ENCODE results near the gene B4GALT1.
"Not testable (repeated sequence)": the region's sequence is repeated elsewhere in the genome, so short reads cannot be mapped to it uniquely, and the experiment has no call there.

The B4GALT1 gene

DNA sequence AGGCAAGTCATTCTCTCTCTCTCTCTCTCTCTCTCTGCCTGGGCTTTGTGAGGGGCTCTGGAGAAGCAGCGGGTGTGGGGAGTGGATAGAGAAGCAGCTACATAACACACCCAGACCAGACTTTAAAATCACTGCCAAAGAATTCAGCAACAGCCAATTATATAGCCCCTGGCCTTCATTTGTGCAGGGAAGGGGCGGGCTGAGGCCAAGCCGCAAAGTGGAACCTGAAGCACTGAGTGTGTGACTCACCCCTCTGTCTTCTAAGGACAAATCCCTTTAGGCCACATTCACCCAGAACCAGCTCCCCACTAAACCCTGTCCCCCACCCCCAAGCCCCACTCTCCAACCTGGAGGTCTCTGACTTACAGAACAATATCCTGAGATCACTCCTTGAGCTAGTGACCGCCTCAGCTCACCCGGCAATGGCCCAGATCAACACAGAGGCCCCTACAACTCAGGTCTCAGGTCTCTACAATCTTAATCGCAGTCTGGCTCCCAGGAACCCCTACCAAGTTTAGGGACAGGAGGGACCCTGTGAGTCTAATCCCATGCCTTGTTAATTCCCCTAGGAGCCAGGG is 6.0 kb downstream of the B4GALT1 start:
- peak; percentile 54 to 64 for DNase-seq

DNA sequence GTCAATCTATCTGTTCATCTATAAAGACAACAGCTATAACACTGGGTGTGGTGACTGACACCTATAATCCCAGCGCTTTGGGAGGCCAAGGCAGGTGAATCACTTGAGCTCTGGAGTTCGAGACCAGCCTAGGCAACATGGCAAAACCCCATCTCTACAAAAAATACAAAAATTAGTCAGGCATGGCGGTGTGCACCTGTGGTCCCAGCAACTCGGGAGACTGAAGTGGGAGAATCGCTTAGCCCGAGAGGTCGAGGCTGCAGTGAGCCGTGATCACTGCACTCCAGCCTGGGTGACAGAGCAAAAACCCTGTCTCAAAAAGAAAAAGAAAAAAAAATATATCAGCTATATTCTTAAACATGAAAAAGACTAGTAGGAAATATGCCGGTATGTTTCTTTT is 6.7 kb downstream of the B4GALT1 start:
- not testable (repeated sequence) for DNase-seq

DNA sequence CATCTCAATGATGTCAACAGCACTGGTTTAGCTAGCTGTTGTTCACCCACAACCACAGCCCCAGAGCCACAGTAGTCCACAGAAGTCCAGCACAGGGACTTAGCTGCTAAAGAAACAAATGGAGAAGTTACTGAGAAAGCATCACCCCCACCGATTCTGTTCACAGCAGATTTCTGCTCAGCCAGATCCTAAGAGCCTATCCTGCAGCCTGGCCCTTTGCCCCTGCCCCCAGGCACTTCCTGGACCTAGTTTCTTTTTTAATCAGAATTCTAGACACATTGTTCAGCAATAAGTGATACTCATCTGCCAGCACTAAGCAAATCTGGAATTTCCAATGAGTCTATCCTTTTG is 7.4 kb downstream of the B4GALT1 start:
- DNase-seq = peak; percentile 65 to 76

DNA sequence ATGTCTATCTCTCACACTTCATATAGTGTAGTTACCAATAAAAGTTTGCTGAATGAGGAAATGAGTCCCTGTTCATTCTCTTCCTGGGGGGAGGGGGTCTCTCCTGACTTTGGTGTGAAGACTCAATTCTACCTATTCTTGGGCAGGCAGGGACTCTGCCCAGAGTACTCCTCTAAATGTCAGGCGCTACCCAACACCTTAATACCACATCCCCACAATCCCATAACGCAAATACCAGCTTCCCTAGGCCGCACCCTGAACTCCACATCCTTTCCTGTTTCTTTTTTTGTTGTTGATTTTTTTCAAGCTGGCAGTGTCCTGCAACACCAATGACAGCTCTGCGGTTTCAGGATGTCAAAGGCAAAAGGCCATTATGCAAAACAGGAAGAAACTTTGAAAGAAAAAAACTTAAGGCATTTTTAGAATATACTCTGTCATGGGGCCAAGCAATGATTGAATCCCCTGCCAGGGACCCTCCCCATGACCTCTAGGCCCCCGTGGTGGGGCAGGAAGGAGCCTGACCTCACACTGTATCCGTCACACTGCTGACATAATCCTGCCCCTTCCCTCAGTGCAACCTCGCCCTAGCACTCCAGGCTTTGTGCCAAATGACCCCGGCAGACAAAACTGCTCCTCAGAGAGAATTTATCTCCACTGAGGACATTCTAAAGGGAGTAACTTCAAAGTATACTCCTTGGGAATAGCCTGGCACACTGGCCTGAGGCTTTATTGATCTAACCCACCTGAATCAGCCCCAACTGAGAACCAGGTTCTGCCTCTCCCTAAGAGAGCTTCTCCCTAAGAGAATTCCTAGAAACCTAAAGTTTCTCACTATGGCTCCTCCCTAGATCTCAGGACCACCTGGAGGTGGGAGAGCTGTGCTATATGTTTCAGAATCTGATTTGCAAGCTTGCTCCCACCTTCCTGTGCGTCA is 8.0 kb downstream of the B4GALT1 start:
- peak; percentile 29 to 48 for DNase-seq

DNA sequence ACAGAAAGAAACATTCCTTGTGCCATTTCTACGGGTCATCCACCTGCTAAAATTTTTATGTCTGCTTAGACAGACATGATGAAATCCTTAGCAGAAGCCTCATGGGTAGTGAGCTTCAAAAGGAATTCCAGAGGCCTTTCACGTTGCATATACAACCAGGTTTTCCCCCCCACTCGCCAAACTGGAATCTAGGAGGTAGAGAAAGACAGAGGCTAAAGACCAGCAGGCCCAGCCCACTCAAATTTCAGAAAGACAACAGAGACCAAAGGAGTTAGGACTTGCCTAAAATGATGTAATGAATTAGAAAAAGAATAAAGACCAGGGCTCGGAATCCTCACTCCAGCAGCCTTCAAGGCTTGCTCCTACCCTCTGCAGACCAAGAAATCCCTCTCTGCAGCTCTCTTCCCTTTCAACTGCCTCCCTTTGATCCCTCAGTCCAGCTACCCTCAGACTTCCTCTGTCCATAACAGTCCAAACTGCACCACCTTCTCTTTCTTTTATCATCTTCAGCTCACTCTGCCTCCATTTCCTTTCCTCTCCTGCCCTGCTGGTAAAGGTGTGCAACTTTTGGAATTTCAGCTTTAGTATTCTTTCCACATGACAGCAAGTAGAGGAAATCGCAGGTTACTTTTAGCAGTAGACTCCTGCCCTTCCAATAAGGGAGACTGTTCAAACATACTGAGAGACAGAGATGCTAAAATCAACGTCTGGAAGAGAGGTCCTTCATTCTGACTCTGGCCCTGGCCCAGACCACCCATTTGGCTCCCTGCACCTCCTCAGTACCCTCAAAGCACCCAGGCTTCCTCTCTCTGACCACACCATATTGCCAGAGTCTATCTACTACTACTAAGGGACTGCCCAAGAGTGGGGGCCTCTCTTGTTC is 8.9 kb downstream of the B4GALT1 start:
- no peak for DNase-seq

DNA sequence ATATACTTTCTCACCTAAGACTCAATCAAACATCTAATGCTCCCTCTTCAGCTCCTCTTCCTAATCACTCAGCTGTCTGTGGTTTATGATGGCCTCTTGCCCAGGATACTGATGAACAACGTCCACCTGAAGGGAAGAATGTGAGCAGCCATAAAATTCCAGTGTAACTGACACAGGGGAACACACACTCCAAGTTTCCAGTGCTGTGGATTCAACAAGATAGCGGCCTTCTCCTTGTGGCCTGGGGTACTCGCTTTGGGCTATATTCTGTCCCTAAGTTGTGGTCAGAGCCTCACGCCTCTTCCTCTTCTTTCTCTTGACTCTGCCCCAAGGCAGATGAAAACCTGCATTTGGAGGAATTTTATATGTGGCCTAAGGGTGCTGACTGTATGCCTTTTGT is 11.7 kb downstream of the B4GALT1 start:
- DNase-seq = no peak

DNA sequence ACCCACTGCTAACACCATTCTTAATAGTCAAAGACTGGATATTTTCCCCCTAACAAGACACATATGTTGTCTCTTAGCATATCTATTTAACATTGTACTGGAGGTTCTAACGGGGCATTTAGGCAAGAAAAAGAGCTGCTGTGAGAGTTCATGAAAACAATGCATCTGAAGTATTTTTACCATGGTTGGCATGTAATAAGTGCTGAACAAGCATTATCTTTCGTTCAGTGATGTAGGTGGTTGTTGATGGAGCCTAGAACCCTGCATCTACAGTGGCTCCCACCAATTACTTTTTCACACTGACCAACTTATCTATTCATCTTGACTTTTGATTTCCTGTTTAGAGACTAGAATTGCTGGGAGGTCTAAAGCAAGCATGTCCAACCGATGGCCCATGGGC is 12.8 kb downstream of the B4GALT1 start:
- DNase-seq = no peak

DNA sequence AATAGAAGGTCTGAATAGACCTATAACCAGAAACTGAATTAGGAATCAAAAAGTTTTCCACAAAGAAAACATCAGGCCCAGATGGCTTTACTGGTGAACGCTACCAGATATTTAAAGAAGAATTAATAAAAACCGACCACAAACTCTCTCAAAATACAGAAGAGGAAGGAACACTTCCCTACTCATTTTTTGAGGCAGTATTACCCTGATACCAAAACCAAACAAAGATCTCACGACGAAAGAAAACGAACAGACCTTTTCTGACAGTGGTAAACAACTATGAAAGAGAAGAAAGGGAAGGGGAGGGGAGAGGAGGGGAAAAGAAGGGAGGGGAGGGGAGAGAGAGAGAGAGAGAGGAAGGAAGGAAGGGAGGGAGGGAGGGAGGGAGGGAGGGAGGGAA is 13.5 kb downstream of the B4GALT1 start:
- no peak for DNase-seq

DNA sequence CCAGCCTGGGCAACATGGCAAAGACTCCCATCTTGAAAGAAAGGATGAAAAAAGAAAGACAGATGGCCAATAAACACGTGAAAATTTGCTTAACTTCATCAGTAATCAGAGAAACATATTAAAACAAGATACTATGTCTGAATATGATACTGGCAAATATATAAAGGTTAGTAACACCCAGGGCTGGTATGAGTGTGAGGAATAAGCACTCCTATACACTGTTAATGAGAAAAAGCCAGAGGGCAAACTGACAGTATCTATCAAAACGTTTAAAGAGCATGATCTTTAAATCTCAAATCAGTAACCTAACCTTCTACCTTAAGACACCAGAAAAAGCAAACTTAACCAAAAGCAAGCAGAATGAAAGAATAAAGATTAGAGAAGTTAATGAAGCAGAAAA is 14.1 kb downstream of the B4GALT1 start:
- no peak for DNase-seq

DNA sequence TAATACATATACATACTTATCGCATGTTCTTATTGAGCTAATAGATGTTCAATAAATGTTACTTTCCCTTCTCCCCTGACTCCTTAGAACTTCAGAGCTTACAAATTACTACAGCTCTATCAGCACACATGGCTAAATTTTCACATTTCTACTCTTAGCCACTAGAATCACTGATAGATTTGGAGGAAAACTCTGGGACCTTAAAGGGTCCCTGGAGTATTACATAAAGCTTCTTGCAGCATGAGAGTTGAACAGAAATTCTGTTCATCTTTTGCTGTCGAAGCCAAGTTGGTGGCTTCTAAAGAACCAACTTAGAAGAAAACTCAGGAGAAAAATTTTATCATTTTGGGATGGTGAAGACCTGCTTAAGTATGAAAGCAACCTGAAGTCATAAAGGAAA is 15.5 kb downstream of the B4GALT1 start:
- DNase-seq = no peak

DNA sequence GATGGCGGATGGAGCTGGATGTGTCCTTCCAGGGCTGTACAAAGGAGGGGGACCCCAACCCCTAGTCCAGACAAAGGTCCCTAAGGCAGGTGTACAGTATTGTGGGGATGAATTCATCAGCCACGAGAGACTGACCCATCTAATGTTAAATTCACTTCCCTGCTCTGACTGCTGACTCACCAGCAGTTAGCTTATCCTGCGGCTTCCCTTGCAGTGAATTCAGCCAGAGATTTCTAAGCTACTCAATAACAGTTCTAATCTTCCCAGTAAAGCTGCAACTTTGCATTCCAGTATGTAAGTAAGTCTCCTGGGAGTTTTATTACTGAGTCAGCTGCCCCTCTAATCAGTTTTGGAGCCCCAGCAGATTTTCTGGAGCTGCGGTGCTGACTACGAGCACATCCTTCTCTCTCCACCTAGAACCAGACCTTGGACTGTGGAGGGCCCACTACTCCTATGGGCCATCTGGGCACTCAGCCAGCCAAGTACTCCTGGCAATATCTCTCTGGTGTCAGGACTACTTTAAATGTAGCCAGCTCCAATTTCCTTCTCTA is 16.1 kb downstream of the B4GALT1 start:
- DNase-seq = no peak

DNA sequence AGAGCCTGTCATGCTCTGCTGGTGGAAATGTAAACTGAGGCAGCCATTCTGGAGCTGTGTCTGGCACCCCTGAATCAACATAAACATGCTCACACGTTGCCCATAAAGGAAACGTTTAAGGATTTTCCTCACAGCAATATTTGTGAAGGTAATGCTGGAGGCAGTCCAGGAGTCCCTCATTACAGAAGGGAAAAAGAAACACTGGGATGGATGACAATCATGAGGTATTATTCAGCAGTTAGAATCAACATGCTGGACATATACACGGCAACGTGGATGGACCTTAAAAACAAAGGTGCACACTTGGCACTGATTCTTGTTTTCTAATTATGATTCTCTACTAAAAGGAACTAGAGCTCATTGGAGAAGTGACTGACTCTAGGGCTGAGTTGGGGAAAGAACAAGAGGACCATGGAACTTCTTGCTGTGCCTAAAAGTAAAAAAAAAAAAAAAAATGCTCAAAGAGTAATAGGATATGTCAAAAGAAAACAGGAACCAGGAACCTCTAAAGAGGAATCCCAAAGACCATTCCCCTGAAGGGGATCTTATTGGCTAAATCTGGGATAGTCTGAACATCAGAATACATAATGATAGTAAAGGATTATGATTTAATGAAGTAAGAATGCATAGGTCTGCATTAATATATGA is 18.6 kb downstream of the B4GALT1 start:
- no peak for DNase-seq

DNA sequence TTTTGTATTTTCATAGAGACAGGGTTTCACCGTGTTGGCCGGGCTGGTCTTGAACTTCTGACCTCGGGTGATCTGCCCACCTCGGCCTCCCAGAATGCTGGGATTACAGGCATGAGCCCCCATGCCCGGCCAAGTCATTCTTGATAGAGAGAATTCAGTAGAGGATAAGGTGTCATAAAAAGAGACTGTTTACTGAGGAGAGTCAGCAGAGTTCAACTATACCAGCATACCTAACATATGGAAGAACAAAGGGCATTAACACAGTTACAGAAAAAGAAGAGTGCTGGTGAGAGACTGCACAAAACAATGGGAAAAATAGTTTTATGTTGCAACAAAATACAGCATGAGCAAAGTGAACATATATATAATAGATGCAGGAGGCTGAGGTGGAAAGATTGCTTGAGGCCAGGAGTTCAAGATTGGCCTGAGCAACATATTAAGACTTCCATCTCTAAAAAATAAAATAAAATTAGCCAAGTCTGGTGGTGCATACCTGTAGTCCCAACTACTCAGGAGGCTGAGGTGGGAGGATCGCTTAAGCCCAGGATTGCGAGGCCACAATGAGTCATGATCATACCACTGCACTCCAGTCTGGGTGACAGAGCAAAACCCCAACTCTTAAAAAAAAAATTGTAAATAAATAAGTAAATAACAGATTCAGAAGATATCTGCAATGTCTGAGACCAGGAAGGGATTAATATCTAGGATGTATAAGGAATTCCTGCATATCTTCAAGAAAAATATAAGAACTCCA is 19.5 kb downstream of the B4GALT1 start:
- no peak for DNase-seq

DNA sequence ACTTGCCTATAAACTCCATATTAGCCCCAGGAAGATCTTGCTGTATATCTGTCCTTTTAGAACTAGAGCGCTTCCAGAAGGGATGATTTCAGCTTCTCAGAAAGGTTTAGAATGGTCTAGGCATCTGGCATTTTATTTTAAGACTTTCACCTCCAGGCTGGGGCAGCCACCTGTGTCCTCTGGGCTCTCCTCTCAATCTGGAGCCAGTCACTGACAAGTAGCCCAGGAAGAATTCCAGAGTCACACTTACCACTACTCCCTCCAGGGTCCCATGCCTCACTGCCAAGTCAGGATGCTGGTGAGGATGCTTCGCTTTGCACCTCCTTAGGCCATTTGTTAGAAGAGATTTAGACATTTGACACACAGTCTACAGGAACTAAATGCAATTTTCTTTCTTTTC is 20.8 kb downstream of the B4GALT1 start:
- DNase-seq = no peak

DNA sequence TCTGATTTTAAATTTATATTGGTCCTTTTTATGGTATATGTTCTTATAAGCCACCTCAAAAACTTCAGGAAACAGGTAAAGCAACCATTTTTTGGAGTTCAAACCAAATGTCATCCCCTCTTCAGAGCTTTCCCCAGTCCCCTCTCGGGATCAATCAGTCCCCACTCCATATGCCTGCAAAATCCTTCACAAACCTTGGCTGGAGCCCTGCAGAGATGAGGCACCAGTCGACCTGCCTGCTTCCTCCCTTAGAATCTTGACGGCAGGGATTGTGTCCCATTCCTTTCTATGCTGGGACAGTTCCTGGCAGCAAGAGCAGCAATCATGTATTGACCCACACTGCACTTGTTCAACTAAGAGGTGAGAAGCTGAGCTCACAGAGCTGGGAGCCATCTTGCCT is 22.6 kb downstream of the B4GALT1 start:
- no peak for DNase-seq

DNA sequence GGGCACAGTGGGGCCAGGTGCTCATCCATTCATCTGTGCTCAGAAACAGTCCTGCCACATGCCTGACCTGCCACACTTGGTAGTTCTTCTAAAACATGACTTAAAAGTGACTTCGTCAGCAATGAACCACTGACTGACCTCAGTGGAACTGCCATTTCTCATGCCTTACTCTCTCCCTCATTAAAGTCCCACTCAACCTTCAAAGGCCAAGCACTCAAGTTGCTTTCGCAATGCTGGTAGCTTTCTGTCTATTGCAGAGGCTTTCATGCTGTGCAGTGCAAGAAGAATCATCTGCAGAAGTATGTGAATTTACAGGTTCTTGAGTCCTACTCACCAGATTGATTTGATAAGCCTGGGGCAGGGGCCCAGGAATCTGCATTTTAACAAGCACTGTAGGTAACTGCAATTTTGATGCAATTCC is 23.9 kb downstream of the B4GALT1 start:
- no peak for DNase-seq

DNA sequence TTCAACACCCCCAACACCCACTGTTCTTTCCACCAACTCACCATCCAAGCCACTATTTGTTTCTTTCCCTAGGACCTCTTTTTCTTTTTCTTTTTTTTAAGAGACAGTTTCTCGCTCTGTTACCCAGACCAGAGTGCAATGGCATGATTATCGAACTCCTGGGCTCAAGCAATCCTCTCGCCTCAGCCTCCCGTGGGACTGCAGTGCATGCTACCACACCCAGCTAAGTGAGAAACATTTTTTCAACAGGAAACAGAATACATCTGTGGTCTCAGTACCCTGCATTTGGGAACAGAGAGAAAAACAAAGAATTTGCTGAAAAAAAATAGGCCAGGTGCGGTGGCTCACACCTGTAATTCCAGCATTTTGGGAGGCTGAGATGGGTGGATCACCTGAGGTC is 24.6 kb downstream of the B4GALT1 start:
- DNase-seq = no peak

DNA sequence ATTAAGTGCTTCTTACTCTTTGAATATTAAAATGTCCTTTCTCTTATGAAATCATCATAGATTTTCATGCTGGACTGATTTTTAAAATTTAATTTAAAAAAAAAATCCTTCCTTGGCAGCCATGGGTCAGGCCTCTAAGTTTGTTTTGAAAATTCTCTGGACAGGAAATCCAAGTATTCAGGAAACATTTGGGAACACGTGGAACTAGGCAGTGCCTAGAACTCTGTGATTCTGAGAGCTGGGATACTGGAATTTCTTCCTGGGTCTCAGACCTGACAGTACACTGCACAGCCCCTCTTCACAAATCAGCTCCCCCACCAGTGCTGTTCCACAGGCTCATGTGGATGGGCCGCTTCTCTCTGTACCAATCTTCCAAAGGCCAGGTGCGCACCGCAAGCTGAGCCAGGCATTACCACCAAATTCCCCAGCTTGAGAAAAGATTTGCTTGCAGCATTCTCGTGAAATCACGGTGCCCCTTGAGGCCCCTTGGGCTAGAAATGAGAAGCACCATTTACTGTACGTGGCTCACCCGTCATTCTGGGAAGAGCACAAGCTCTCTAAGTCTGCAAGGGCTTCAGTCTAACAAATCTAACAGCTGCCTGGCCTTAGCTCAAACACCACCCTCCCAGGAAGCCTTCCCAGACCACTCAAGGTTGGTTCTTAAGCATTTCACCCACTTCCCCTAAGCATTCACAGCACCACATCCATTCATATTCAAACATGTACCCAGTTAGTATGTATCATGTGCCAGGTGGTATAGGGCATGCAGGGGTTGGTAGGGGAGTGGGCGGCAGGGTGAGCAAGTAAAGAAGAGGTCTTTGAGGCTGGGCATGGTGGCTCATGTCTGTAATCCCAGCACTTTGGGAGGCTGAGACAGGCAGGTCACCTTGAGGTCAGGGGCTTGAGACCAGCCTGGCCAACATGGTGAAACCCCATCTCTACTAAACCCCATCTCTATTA is 26.5 kb downstream of the B4GALT1 start:
- DNase-seq = no peak

DNA sequence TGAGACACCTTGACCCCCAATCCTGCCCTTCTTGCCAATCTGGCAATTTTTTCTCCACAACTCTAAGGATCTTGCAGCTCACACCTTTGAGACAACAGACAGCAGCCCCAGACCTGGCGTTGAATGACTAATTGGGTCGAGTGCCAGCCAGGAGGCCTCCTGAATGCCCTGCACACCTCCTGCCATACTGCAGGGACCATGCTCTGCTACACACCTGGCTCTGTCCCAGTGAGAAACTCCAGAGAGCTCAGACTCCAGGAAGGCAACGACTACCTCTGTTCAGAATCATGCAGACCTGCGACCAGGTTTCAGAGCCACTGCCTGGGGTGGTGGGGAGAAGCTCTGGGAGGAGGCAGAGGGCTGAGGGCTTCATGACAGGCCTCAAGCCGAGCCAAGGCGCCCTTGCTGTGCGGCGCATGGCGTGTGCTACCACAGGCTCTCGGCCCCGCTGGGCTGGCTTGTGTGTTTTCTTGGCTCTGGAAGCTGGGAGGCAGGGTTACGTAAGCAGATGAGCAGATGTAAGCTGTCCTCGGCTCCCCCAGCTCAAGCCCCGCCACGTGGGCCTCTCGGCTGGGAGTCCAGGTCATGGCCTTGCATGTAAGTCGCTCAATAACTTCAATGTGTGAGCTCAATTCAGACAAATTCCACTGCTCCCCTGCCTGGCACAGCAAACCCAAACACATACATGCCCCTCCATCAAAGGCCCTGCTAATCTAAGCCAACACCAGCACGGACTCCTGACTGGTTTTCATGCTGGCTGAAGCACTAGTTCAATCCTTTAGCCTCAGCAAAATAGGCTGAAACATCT is 27.5 kb downstream of the B4GALT1 start:
- no peak for DNase-seq

DNA sequence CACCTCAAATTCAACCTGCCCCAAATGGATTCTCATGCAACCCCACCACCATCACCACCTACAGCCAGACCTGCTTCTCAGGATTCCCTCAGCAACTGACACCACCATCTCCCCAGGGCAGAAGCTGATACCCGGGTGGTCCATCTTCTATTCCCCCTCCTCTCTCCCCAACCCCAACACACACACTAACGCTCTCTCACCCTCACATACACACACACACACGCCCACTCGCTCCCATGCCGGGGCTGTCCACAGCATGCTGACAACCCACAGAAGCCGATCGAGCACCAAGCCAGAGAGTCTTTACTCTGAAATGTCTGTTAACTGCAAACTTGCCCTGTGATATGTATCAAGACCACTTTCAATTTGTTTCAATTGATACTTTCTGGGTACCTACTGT is 28.4 kb downstream of the B4GALT1 start:
- no peak for DNase-seq

Data from activated CD4-positive, alpha-beta T cell treated with anti-CD3 and anti-CD28 coated beads, Interleukin-2, amount 50 U/mL, for 48 hours (primary cell).